ENCODE measurements around the gene AMMECR1L.

GRCh38 chr2:127935337-127935736 is 49.6 kb upstream of the AMMECR1L start:
- no peak for TF ChIP-seq CTCF (conservative IDR thresholded peaks at IDR 0.05; ENCODE audit: low read depth in 2 of 2)
- no peak for TF ChIP-seq EZH2phosphoT487 (IDR thresholded peaks at IDR 0.05; ENCODE audit: unreplicated experiment)
- no peak for TF ChIP-seq EZH2 (IDR thresholded peaks at IDR 0.05; ENCODE audit: low read depth, unreplicated experiment)
- no peak for TF ChIP-seq ETS1 (IDR thresholded peaks at IDR 0.05)
